H9 (cell line): ENCODE measurements around the gene ZFR2. TPM values are rescaled to one million over a fixed set of nuclear protein-coding genes. Genes with fewer than 3 reads are reported as not detected.

ENCODE experiments used
- DNase-seq: peaks from one replicate; pipeline ENCODE4 v3.0.0-alpha.2; 2017
- H2AFZ ChIP-seq: one replicate; pipeline ENCODE4 v1.6.1; 2013; ENCODE audit warnings: mild to moderate bottlenecking, low read length, control low read depth, moderate library complexity
- H2AK5ac ChIP-seq: 2 replicates; pipeline ENCODE4 v1.6.1; 2013; ENCODE audit warnings: low read length, control low read depth, mixed read lengths; ENCODE audit not compliant: insufficient read length
- H2BK120ac ChIP-seq: one replicate; pipeline ENCODE4 v1.6.1; 2013; ENCODE audit warnings: low read depth, mild to moderate bottlenecking, low read length, control low read depth, inconsistent platforms; ENCODE audit not compliant: poor library complexity, severe bottlenecking
- H2BK12ac ChIP-seq: 2 replicates; pipeline ENCODE4 v1.6.1; 2013; ENCODE audit warnings: low read length, control low read depth, mixed read lengths, low read depth; ENCODE audit not compliant: insufficient read length
- H2BK15ac ChIP-seq: 2 replicates; pipeline ENCODE4 v1.6.1; 2013; ENCODE audit warnings: low read depth, low read length, control low read depth
- H2BK20ac ChIP-seq: one replicate; pipeline ENCODE4 v1.6.1; 2013; ENCODE audit warnings: low read depth, mild to moderate bottlenecking, low read length, control low read depth, inconsistent platforms; ENCODE audit not compliant: poor library complexity, severe bottlenecking
- H2BK5ac ChIP-seq: 2 replicates; pipeline ENCODE4 v1.6.1; 2013; ENCODE audit warnings: low read length, control low read depth, mixed read lengths; ENCODE audit not compliant: insufficient read length
- H3K14ac ChIP-seq: 2 replicates; pipeline ENCODE4 v1.6.1; 2013; ENCODE audit warnings: low read length, control low read depth; ENCODE audit not compliant: insufficient read depth
- H3K18ac ChIP-seq: 2 replicates; pipeline ENCODE4 v1.6.1; 2013; ENCODE audit warnings: low read depth, mild to moderate bottlenecking, mixed read lengths, low read length, control low read depth; ENCODE audit not compliant: insufficient read length
- H3K23ac ChIP-seq: 2 replicates; pipeline ENCODE4 v1.6.1; 2013; ENCODE audit warnings: low read length, control low read depth, mixed read lengths, low read depth; ENCODE audit not compliant: insufficient read length
- H3K23me2 ChIP-seq: 2 replicates; pipeline ENCODE4 v1.6.1; 2013; ENCODE audit warnings: low read depth, mild to moderate bottlenecking, mixed read lengths, low read length, control low read depth; ENCODE audit not compliant: insufficient read length, poor library complexity, severe bottlenecking
- H3K27ac ChIP-seq: 2 replicates; pipeline ENCODE4 v1.5.1; 2013; ENCODE audit warnings: low read length, control low read depth, mixed read lengths, low read depth; ENCODE audit not compliant: insufficient read length
- H3K27me3 ChIP-seq: 2 replicates; pipeline ENCODE4 v1.6.1; 2013; ENCODE audit warnings: low read length, control low read depth, inconsistent platforms; ENCODE audit not compliant: insufficient read depth
- H3K4ac ChIP-seq: 2 replicates; pipeline ENCODE4 v1.6.1; 2013; ENCODE audit warnings: low read depth, mild to moderate bottlenecking, control low read depth, inconsistent platforms, low read length, moderate library complexity
- H3K4me1 ChIP-seq: 2 replicates; pipeline ENCODE4 v1.6.1; 2013; ENCODE audit warnings: low read length, control low read depth, inconsistent platforms; ENCODE audit not compliant: insufficient read depth
- H3K4me2 ChIP-seq: 2 replicates; pipeline ENCODE4 v1.6.1; 2013; ENCODE audit warnings: low read length, control low read depth, mixed read lengths; ENCODE audit not compliant: insufficient read length, insufficient read depth
- H3K56ac ChIP-seq: 2 replicates; pipeline ENCODE4 v1.6.1; 2013; ENCODE audit warnings: low read depth, mild to moderate bottlenecking, mixed read lengths, low read length, control low read depth; ENCODE audit not compliant: insufficient read length
- H3K79me1 ChIP-seq: 2 replicates; pipeline ENCODE4 v1.6.1; 2013; ENCODE audit warnings: low read depth, mild to moderate bottlenecking, moderate library complexity, low read length, control low read depth, inconsistent platforms; ENCODE audit not compliant: insufficient read depth, poor library complexity, severe bottlenecking
- H3K79me2 ChIP-seq: 2 replicates; pipeline ENCODE4 v1.6.1; 2013; ENCODE audit warnings: low read length, control low read depth, inconsistent platforms; ENCODE audit not compliant: insufficient read depth
- H3K9ac ChIP-seq: 2 replicates; pipeline ENCODE4 v1.6.1; 2013; ENCODE audit warnings: low read length, control low read depth, mixed read lengths; ENCODE audit not compliant: insufficient read length; ENCODE audit errors: extremely low read depth
- H3K9me3 ChIP-seq: one replicate; pipeline ENCODE4 v1.6.1; 2013; ENCODE audit warnings: low read depth, low read length, inconsistent platforms; ENCODE audit not compliant: control insufficient read depth
- H3T11ph ChIP-seq: one replicate; pipeline ENCODE4 v1.6.1; 2013; ENCODE audit warnings: mild to moderate bottlenecking, low read length, control low read depth, inconsistent platforms
- H4K20me1 ChIP-seq: one replicate; pipeline ENCODE4 v1.6.1; 2013; ENCODE audit not compliant: control insufficient read depth, insufficient read length, insufficient read depth
- H4K5ac ChIP-seq: 2 replicates; pipeline ENCODE4 v1.6.1; 2013; ENCODE audit warnings: low read depth, mild to moderate bottlenecking, mixed read lengths, low read length, control low read depth; ENCODE audit not compliant: insufficient read length
- H4K8ac ChIP-seq: replicated peaks from 2 replicates; pipeline ENCODE4 v1.6.1; 2013; ENCODE audit warnings: low read length, control low read depth, mixed read lengths, low read depth; ENCODE audit not compliant: insufficient read length
- H4K91ac ChIP-seq: 2 replicates; pipeline ENCODE4 v1.6.1; 2013; ENCODE audit warnings: low read depth, mild to moderate bottlenecking, moderate library complexity, mixed read lengths, low read length, control low read depth; ENCODE audit not compliant: insufficient read length
- H3K27ac Mint-ChIP-seq, 3 experiments: 2 replicates in 2 of 3; 3 replicates in 1 of 3; pipeline ENCODE4 v1.8.0; 2020 to 2021; ENCODE audit warnings: mixed read lengths in 3 of 3, mild to moderate bottlenecking in 1 of 3, moderate library complexity in 1 of 3
- H3K27me3 Mint-ChIP-seq: 2 replicates; pipeline ENCODE4 v1.8.0; 2021; ENCODE audit warnings: low read depth, mild to moderate bottlenecking, moderate library complexity, mixed read lengths
- H3K36me3 Mint-ChIP-seq, 3 experiments: 2 replicates in 2 of 3; 3 replicates in 1 of 3; pipeline ENCODE4 v1.8.0; 2020 to 2021; ENCODE audit warnings: low read depth in 3 of 3, mixed read lengths in 3 of 3; ENCODE audit not compliant: insufficient read depth in 1 of 3
- H3K4me1 Mint-ChIP-seq, 2 experiments: 2 replicates each; pipeline ENCODE4 v1.8.0; 2020; ENCODE audit warnings: mixed read lengths in 2 of 2
- H3K4me3 Mint-ChIP-seq, 2 experiments: 2 replicates in 1 of 2; 3 replicates in 1 of 2; pipeline ENCODE4 v1.8.0; 2020 to 2021; ENCODE audit warnings: mild to moderate bottlenecking in 2 of 2, mixed read lengths in 2 of 2, moderate library complexity in 1 of 2
- H3K9me3 Mint-ChIP-seq, 2 experiments: 2 replicates in 1 of 2; 3 replicates in 1 of 2; pipeline ENCODE4 v1.8.0; 2020; ENCODE audit warnings: mild to moderate bottlenecking in 2 of 2, mixed read lengths in 2 of 2, moderate library complexity in 1 of 2
- WGBS: extraction: QIAGEN DNeasy Blood & Tissue Kit; methylation state at CpG from one replicate; pipeline ENCODE4 v1.1.7; 2013; ENCODE audit warnings: missing lambda C conversion rate, low lambda C conversion rate, mixed read lengths; ENCODE audit not compliant: insufficient read length; ENCODE audit errors: extremely low coverage; 5-methylcytosine and 5-hydroxymethylcytosine counted together
- total RNA-seq: library from RNA; stranded (reverse); gene quantifications from 2 replicates; pipeline ENCODE4 v1.2.1, GENCODE V29; 2021
- TF ChIP-seq, protein P1 (sequence below): fragments of 200-600 bp; sonication (generic); conservative IDR thresholded peaks from 3 replicates; pipeline ENCODE4 v1.8.0; 2021; ENCODE audit warnings: antibody characterized with exemption, mild to moderate bottlenecking

ZFR2 gene
- total RNA-seq, 1 experiment from 2014 or later = 18.3 TPM

- Histone ChIP-seq H4K91ac (no peak overlapping the region), H3K9ac (no peak overlapping the region), H3K79me2 (no peaks in the 10 kb centered on the region), H3K14ac (no peak overlapping the region), H3T11ph (no peak overlapping the region), H3K4me2 (peak overlapping the region; percentile 69), H3K23ac (no peak overlapping the region), H3K27ac (no peak overlapping the region), H3K4ac (no peak overlapping the region), H3K18ac (no peak overlapping the region), H4K20me1 (no peaks in the 10 kb centered on the region), H2BK15ac (no peak overlapping the region), H3K4me1 (no peaks in the 10 kb centered on the region), H4K8ac (no peak overlapping the region), H3K56ac (no peak overlapping the region), H2AFZ (no peak overlapping the region), H3K23me2 (peaks cover 7% of the 10 kb centered on the region), H4K5ac (no peak overlapping the region), H3K9me3 (no peaks in the 10 kb centered on the region), H2AK5ac (no peak overlapping the region), H2BK120ac (no peak overlapping the region), H2BK20ac (no peak overlapping the region), H3K27me3 (no peaks in the 10 kb centered on the region), H3K79me1 (no peaks in the 10 kb centered on the region), H2BK12ac (no peak overlapping the region), H2BK5ac (no peak overlapping the region)
- DNase-seq = peak; percentile 86
- Mint-ChIP-seq H3K4me3 (peak overlapping the region; percentile 49 to 77), H3K9me3 (peaks cover 5 to 11% of the 10 kb centered on the region in 2 experiments), H3K27me3 (peaks cover 50% of the 10 kb centered on the region), H3K27ac (no peak overlapping the region), H3K4me1 (peaks cover 0 to 14% of the 10 kb centered on the region in 2 experiments; a peak in 2 of 4 replicates), H3K36me3 (no peaks in the 10 kb centered on the region)
- WGBS = no CpG with 5 or more reads among the region's 46 CpGs
- TF ChIP-seq, protein P1, sequence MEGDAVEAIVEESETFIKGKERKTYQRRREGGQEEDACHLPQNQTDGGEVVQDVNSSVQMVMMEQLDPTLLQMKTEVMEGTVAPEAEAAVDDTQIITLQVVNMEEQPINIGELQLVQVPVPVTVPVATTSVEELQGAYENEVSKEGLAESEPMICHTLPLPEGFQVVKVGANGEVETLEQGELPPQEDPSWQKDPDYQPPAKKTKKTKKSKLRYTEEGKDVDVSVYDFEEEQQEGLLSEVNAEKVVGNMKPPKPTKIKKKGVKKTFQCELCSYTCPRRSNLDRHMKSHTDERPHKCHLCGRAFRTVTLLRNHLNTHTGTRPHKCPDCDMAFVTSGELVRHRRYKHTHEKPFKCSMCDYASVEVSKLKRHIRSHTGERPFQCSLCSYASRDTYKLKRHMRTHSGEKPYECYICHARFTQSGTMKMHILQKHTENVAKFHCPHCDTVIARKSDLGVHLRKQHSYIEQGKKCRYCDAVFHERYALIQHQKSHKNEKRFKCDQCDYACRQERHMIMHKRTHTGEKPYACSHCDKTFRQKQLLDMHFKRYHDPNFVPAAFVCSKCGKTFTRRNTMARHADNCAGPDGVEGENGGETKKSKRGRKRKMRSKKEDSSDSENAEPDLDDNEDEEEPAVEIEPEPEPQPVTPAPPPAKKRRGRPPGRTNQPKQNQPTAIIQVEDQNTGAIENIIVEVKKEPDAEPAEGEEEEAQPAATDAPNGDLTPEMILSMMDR = peak; percentile 66
Observed at GRCh38 chr19:3801412-3802096, 67.3 kb downstream of the ZFR2 start.
